Cardiac muscle cell (in vitro differentiated cells and primary cell): Measurements from ENCODE around the gene AMH. TPM values are rescaled to one million over a fixed set of nuclear protein-coding genes. Genes with fewer than 3 reads are reported as not detected.

Source experiments
- DNase-seq, 2 donors: peaks; one replicate each; pipeline versions ENCODE4 v3.0.0 to v3.0.0-alpha.2; 2010 to 2017; ENCODE audit warnings: low read depth in 1 of 2, low spot score in 1 of 2
- H3K27ac ChIP-seq: fragments of 200-600 bp; sonication (generic); 2 replicates; pipeline ENCODE4 v1.5.1; 2016
- H3K27me3 ChIP-seq: fragments of 200-600 bp; sonication (generic); 2 replicates; pipeline ENCODE4 v1.6.0; 2016; ENCODE audit warnings: control low read depth
- H3K36me3 ChIP-seq: fragments of 200-600 bp; sonication (generic); 2 replicates; pipeline ENCODE4 v1.5.1; 2016; ENCODE audit warnings: control low read depth
- H3K4me1 ChIP-seq: fragments of 200-600 bp; sonication (generic); 2 replicates; pipeline ENCODE4 v1.8.1; 2017; ENCODE audit warnings: low read depth, mild to moderate bottlenecking, mixed run types
- H3K4me3 ChIP-seq: fragments of 200-600 bp; sonication (generic); 2 replicates; pipeline ENCODE4 v1.5.1; 2016; ENCODE audit warnings: mild to moderate bottlenecking
- H3K9me3 ChIP-seq: fragments of 200-600 bp; sonication (generic); 2 replicates; pipeline ENCODE4 v1.5.1; 2017; ENCODE audit warnings: low read depth, mild to moderate bottlenecking, control low read depth
- CTCF ChIP-seq: IDR thresholded peaks from 2 replicates; pipeline ENCODE4 v1.5.1; 2012; ENCODE audit warnings: low read depth, mild to moderate bottlenecking, low read length
- polyA plus RNA-seq: library from polyadenylated mRNA; unstranded; fragments of >200 nt; fragmentation: Nextera tagmentation; extraction: Ambion mirVana; gene quantifications from 2 replicates; pipeline ENCODE4 v1.2.1, GENCODE V29; 2016
- total RNA-seq: library from RNA; depleted of rRNA; stranded (reverse); fragments of >200 nt; gene quantifications from 2 replicates; pipeline ENCODE4 v1.2.3, GENCODE V29; 2016

Gene AMH
- total and polyA plus RNA-seq, 2 experiments from 2014 or later, result 24.1 to 71.4 TPM

GRCh38 chr19:2223391-2223790 lies 25.7 kb upstream of the AMH start:
- no peak for TF ChIP-seq CTCF
- Histone ChIP-seq H3K36me3 (peaks cover 31% of the 10 kb centered on the region), H3K27ac (no peak overlapping the region), H3K27me3 (no peaks in the 10 kb centered on the region), H3K9me3 (no peaks in the 10 kb centered on the region), H3K4me1 (no peaks in the 10 kb centered on the region), H3K4me3 (no peak overlapping the region)
- DNase-seq, result no peak

- DNase-seq, result no peak
- TF ChIP-seq CTCF, result no peak
- no peaks in the 10 kb centered on the region for H3K27me3 ChIP-seq
- H3K9me3 ChIP-seq, result no peaks in the 10 kb centered on the region
- H3K36me3 ChIP-seq, result peaks cover 31% of the 10 kb centered on the region
- H3K4me1 ChIP-seq, result no peaks in the 10 kb centered on the region
- H3K4me3 ChIP-seq, result no peak overlapping the region
- no peak overlapping the region for H3K27ac ChIP-seq
Observed at GRCh38 chr19:2223959-2224358, 25.2 kb upstream of the AMH start.

GRCh38 chr19:2224754-2225349 lies 24.3 kb upstream of the AMH start:
- TF ChIP-seq CTCF, result no peak
- H3K36me3 ChIP-seq, result peaks cover 37% of the 10 kb centered on the region
- H3K9me3 ChIP-seq, result no peaks in the 10 kb centered on the region
- no peak overlapping the region for H3K27ac ChIP-seq
- H3K4me1 ChIP-seq, result no peaks in the 10 kb centered on the region
- no peaks in the 10 kb centered on the region for H3K27me3 ChIP-seq
- no peak for DNase-seq
- no peak overlapping the region for H3K4me3 ChIP-seq

- DNase-seq, result no peak
- Histone ChIP-seq H3K36me3 (peaks cover 43% of the 10 kb centered on the region), H3K4me1 (no peaks in the 10 kb centered on the region), H3K27ac (no peak overlapping the region), H3K9me3 (no peaks in the 10 kb centered on the region), H3K27me3 (no peaks in the 10 kb centered on the region), H3K4me3 (no peak overlapping the region)
- TF ChIP-seq CTCF, result no peak
Observed at GRCh38 chr19:2225415-2226050, 23.6 kb upstream of the AMH start.

- Histone ChIP-seq H3K4me1 (no peaks in the 10 kb centered on the region), H3K36me3 (peaks cover 43% of the 10 kb centered on the region), H3K9me3 (no peaks in the 10 kb centered on the region), H3K27me3 (no peaks in the 10 kb centered on the region), H3K4me3 (no peak overlapping the region), H3K27ac (no peak overlapping the region)
- DNase-seq, result no peak
- no peak for TF ChIP-seq CTCF
Observed at GRCh38 chr19:2226051-2226839, 22.9 kb upstream of the AMH start.
